Esophagus (tissue), 2 donors: ENCODE data around the gene COLGALT1. TPM values are rescaled to one million over a fixed set of nuclear protein-coding genes. Genes with fewer than 3 reads are reported as not detected.

ENCODE experiments used
- polyA plus RNA-seq, 2 donors: library from polyadenylated mRNA; stranded (reverse); fragments of 200-250 nt; gene quantifications; one replicate each; pipeline ENCODE4 v1.2.3, GENCODE V29; 2013
- donor health status: healthy with polysubstance abuse.
- donor health status: Bipolar disorder and iron deficiency.

COLGALT1 gene
- polyA plus RNA-seq, 2 donors = 23.6 to 24.8 TPM

Other genes starting within 250 kb of the COLGALT1 start
- gene MRPL34, start 249.8 kb upstream of the COLGALT1 start, polyA plus RNA-seq = 100 to 1,000 TPM in 1 of 2 donors, 10 to 100 TPM in 1; 72.1 to 102 TPM
- 10 to 100 TPM; 40.3 to 41.4 TPM for gene DDA1, start 246.1 kb upstream of the COLGALT1 start, polyA plus RNA-seq
- 10 to 100 TPM in 1 of 2 donors, 1 to 10 TPM in 1; 9.7 to 28.0 TPM for gene ANO8, start 220.8 kb upstream of the COLGALT1 start, polyA plus RNA-seq
- 10 to 100 TPM; 13.5 to 20.2 TPM for gene GTPBP3, start 218.1 kb upstream of the COLGALT1 start, polyA plus RNA-seq
- gene PLVAP, start 178.3 kb upstream of the COLGALT1 start, polyA plus RNA-seq = 10 to 100 TPM; 29.5 to 30.7 TPM
- not detected for gene CCDC194, start 161.5 kb upstream of the COLGALT1 start, polyA plus RNA-seq
- 10 to 100 TPM in 1 of 2 donors, 1 to 10 TPM in 1; 8.5 to 17.6 TPM for gene BST2, start 150.0 kb upstream of the COLGALT1 start, polyA plus RNA-seq
- gene MVB12A, start 135.6 kb upstream of the COLGALT1 start, polyA plus RNA-seq = 10 to 100 TPM; 64.2 to 66.8 TPM
- gene TMEM221, start 107.0 kb upstream of the COLGALT1 start, polyA plus RNA-seq = under 1 TPM; 0.13 to 0.20 TPM
- gene NXNL1, start 94.7 kb upstream of the COLGALT1 start, polyA plus RNA-seq = not detected
- gene SLC27A1, start 85.1 kb upstream of the COLGALT1 start, polyA plus RNA-seq = 1 to 10 TPM; 5.4 to 8.7 TPM
- 100 to 1,000 TPM in 1 of 2 donors, 10 to 100 TPM in 1; 90.6 to 119 TPM for gene PGLS, start 44.0 kb upstream of the COLGALT1 start, polyA plus RNA-seq
- under 1 TPM; 0.02 to 0.04 TPM for gene UNC13A, start 132.7 kb downstream of the COLGALT1 start, polyA plus RNA-seq
- 10 to 100 TPM in 1 of 2 donors, 1 to 10 TPM in 1; 7.8 to 13.1 TPM for gene MAP1S, start 163.8 kb downstream of the COLGALT1 start, polyA plus RNA-seq
- gene FCHO1, start 195.8 kb downstream of the COLGALT1 start, polyA plus RNA-seq = under 1 TPM; 0.51 to 0.75 TPM
- gene B3GNT3, start 239.5 kb downstream of the COLGALT1 start, polyA plus RNA-seq = 10 to 100 TPM; 12.2 to 45.1 TPM